Aorta (tissue), 5 donors: ENCODE data around the gene HMCN1. TPM values are rescaled to one million over a fixed set of nuclear protein-coding genes. Genes with fewer than 3 reads are reported as not detected.
A peak's percentile ranks its signal among the peaks of the same experiment; 100 is the strongest.
"Not testable (repeated sequence)": the region's sequence is repeated elsewhere in the genome, so short reads cannot be mapped to it uniquely, and the experiment has no call there.

Source experiments
- ATAC-seq: fragments of 200-7000 bp; cut with Tn5 transposase; one replicate; pipeline ENCODE4 v1.9.1; 2022; ENCODE audit warnings: moderate library complexity; ENCODE audit not compliant: low FRiP score
- DNase-seq, 2 donors: peaks; one replicate each; pipeline ENCODE4 v3.0.0-alpha.2; 2020
- H3K27ac ChIP-seq, 2 donors: one replicate each; pipeline ENCODE4 v1.5.1; 2013; ENCODE audit warnings: low read length in 2 of 2, mild to moderate bottlenecking in 2 of 2, moderate library complexity in 2 of 2, control low read depth in 1 of 2, inconsistent platforms in 1 of 2, low read depth in 1 of 2
- H3K27me3 ChIP-seq, 2 donors: one replicate each; pipeline ENCODE4 v1.6.1; 2013; ENCODE audit warnings: control low read depth in 1 of 2, low read length in 1 of 2, mild to moderate bottlenecking in 1 of 2, moderate library complexity in 1 of 2; ENCODE audit not compliant: insufficient read depth in 2 of 2, control insufficient read depth in 1 of 2
- H3K36me3 ChIP-seq, 2 donors: one replicate each; pipeline ENCODE4 v1.6.1; 2013; ENCODE audit warnings: control low read depth in 1 of 2, low read length in 1 of 2, mild to moderate bottlenecking in 1 of 2; ENCODE audit not compliant: insufficient read depth in 2 of 2, control insufficient read depth in 1 of 2
- H3K4me1 ChIP-seq, 2 donors: one replicate each; pipeline ENCODE4 v1.6.1; 2013; ENCODE audit warnings: low read length in 2 of 2, control low read depth in 1 of 2, mild to moderate bottlenecking in 1 of 2, moderate library complexity in 1 of 2; ENCODE audit not compliant: insufficient read depth in 2 of 2, control insufficient read depth in 1 of 2
- H3K4me3 ChIP-seq, 2 donors: one replicate each; pipeline ENCODE4 v1.5.1; 2013; ENCODE audit warnings: low read length in 2 of 2, control low read depth in 1 of 2, mild to moderate bottlenecking in 1 of 2
- H3K9me3 ChIP-seq: one replicate; pipeline ENCODE4 v1.6.1; 2013; ENCODE audit warnings: mild to moderate bottlenecking, low read length; ENCODE audit not compliant: control insufficient read depth
- WGBS, 2 donors: extraction: QIAGEN DNeasy Blood & Tissue Kit; methylation state at CpG; one replicate each; pipeline ENCODE4 v1.1.7; 2013; 5-methylcytosine and 5-hydroxymethylcytosine counted together
- intact Hi-C, 2 donors: fragments of 100-400 bp; cut with DNase I; formaldehyde crosslinking; loops; one replicate each; pipeline versions ENCODE4 v1.14.2 to v1.15.0; 2022
- polyA plus RNA-seq, 2 donors: library from polyadenylated mRNA; stranded (reverse); fragments of 200-250 nt; gene quantifications; one replicate each; pipeline ENCODE4 v1.2.3, GENCODE V29; 2013
- total RNA-seq, 2 donors: library from RNA; stranded (reverse); fragmentation: NEBNext Ultra II Directional; extraction: Animal tissue kit (Norgen Biotek cat#: 25700); gene quantifications; one replicate each; pipeline ENCODE4 v1.2.1, GENCODE V29; 2021
- donor health status: healthy with polysubstance abuse.
- donor health status: Bipolar disorder and iron deficiency.
- donor health status: DM: no; HTN: no; CAD: no.
- donor health status: DM: no; HTN: no; CAD: no.
- donor health status: DM: yes; HTN: yes; CAD: no.

The HMCN1 gene
- total and polyA plus RNA-seq, 4 donors: 11.3 to 93.6 (median 50.0) TPM

DNA sequence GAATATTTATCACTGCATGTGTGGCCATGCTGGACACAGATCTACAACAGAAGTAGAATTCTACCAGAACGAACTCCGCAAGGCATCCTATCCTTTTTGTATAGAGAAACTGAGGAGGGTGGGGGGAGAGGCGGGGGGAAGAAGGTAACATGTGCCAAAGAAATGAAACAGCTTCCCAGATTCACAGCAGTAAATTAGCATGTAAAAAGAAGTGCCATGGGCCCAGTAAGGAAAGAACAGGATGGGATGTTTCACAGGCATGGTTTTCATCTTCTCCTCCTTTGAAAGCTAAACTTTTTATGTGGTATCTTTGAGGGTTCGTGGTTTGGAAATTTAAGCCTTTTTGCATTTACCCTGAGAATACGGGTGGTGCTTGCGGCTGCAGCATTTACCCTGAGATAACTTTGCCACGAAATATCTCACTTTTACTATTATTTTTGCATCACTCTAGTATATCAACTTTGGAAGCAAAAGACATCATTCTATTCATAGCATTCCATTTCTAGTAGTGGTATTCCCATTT, 471.9 kb downstream of the HMCN1 start:
- Histone ChIP-seq H3K9me3 (no peaks in the 10 kb centered on the region), H3K27ac (no peak overlapping the region), H3K27me3 (no peaks in the 10 kb centered on the region), H3K4me1 (no peaks in the 10 kb centered on the region), H3K4me3 (no peak overlapping the region), H3K36me3 (no peaks in the 10 kb centered on the region)
- DNase-seq (no peak), ATAC-seq (no peak)
- intact Hi-C loops: loop anchor here in 1 of 2 donors (10.0 kb wide), 1 partner anchor 481 kb away; no protein-coding TSS in a partner anchor
- WGBS, 2 donors: 81 to 82% methylated on average over 7 of the region's 7 CpGs

DNA sequence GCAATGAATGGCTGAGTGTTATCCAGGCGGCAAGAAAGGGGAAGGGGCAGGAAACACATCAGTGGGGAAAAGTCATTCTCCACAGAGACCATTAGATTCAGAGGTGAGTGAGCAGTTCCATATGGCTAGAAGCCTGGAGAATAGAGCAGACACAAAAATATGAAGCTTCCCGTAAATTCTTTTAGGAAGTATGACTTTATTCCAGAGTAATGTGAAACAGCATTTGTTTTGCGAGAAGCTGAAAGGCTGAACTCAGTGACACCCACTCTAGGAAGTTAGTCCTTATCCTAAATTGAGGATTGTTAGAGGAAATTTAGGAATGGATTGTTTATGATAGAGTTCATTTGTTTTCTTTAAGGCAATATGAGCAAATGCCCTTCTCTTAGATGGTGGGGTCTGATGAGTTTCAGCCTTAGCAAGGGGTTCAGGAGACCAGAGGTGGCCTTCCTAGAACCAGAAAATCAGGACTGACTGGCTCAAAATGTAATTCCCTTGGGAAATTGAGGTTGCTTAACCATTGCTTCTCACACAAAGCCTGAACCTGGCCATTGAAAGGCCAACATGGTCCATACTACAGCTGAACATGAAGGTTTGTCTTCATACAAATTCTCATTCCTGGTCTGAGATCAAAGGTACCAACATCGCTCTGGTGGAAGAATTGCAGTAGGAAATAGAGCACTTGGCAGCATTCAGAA, 473.3 kb downstream of the HMCN1 start:
- Histone ChIP-seq H3K4me3 (no peak overlapping the region), H3K27me3 (no peaks in the 10 kb centered on the region), H3K36me3 (no peaks in the 10 kb centered on the region), H3K27ac (no peak overlapping the region), H3K9me3 (no peaks in the 10 kb centered on the region), H3K4me1 (no peaks in the 10 kb centered on the region)
- intact Hi-C loops: loop anchor here in 1 of 2 donors (10.0 kb wide), 1 partner anchor 483 kb away; no protein-coding TSS in a partner anchor
- 60 to 65% methylated on average over 4 of the region's 4 CpGs for WGBS, 2 donors
- ATAC-seq: no peak
- no peak for DNase-seq

GRCh38 chr1:186208405-186209129, 474.4 kb downstream of the HMCN1 start:
- intact Hi-C loops: loop anchor here in 1 of 2 donors (10.0 kb wide), 1 partner anchor 484 kb away; no protein-coding TSS in a partner anchor
- H3K27ac ChIP-seq: no peak overlapping the region
- DNase-seq (no peak), ATAC-seq (no peak)
- no peak overlapping the region for H3K4me3 ChIP-seq
- no peaks in the 10 kb centered on the region for H3K36me3 ChIP-seq
- 53 to 55% methylated on average over 4 of the region's 4 CpGs for WGBS, 2 donors
- H3K9me3 ChIP-seq: no peaks in the 10 kb centered on the region
- H3K27me3 ChIP-seq: no peaks in the 10 kb centered on the region
- H3K4me1 ChIP-seq: peaks cover 0 to 2% of the 10 kb centered on the region in 2 donors

- Histone ChIP-seq H3K36me3 (no peaks in the 10 kb centered on the region), H3K9me3 (no peaks in the 10 kb centered on the region), H3K4me3 (no peak overlapping the region), H3K4me1 (peaks cover 0 to 2% of the 10 kb centered on the region in 2 donors), H3K27ac (no peak overlapping the region), H3K27me3 (no peaks in the 10 kb centered on the region)
- intact Hi-C loops: loop anchor here in 1 of 2 donors (5.0 kb wide), 1 partner anchor 53 kb away; no protein-coding TSS in a partner anchor
- ATAC-seq: no peak
- no peak for DNase-seq
- 91 to 97% methylated on average over 10 of the region's 10 CpGs for WGBS, 2 donors
Measured at GRCh38 chr1:186210258-186210657, 476.1 kb downstream of the HMCN1 start.

DNA sequence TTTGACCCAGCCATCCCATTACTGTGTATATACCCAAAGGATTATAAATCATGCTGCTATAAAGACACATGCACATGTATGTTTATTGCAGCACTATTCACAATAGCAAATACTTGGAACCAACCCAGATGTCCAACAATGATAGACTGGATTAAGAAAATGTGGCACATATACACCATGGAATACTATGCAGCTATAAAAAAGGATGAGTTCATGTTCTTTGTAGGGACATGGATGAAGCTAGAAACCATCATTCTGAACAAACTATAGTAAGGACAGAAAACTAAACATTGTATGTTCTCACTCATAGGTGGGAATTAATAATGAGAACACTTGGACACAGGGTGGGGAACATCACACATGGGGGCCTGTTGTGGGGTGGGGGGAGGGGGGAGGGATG, 477.4 kb downstream of the HMCN1 start:
- intact Hi-C loops: loop anchor here in 1 of 2 donors (5.0 kb wide), 1 partner anchor 54 kb away; no protein-coding TSS in a partner anchor
- H3K4me1 ChIP-seq, H3K27me3 ChIP-seq, DNase-seq, H3K27ac ChIP-seq, H3K9me3 ChIP-seq, H3K4me3 ChIP-seq, H3K36me3 ChIP-seq, ATAC-seq: not testable (repeated sequence)

DNA sequence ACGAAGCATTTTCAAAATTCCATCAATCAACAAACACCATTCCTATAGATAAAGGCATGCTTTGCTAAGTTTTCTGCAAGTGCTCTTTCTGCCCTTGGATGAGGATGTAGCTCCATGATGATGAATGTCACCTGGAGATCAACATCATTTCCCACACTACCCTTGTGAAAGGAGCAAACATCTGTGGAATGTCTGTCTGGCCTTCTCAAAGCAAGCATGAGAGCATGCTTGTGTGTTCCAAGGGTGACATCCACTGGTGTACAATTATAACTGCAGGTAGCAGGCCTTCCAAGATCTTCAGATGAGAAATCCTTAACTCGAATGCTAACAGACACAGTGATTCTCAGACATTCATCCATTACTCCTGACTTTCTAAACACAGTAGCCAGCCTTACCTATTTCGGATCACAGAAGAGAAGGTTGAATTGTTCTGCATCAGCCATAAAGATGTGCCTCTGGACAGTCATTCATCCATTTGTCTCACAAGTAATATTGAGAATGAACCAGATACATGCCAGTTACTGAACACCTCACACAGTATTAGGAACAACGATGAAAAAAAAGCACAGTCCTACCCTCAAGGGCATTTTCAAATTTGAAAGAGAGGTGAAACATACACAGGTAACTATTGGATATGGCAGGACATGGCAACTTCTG, 478.5 kb downstream of the HMCN1 start:
- ATAC-seq (peak; percentile 93), DNase-seq (no peak)
- 21 to 22% methylated on average over 4 of the region's 4 CpGs for WGBS, 2 donors
- intact Hi-C loops: loop anchor here (2.0 to 5.0 kb wide), 3 partner anchors 55 to 492 kb away; no protein-coding TSS in a partner anchor
- Histone ChIP-seq H3K27ac (no peak overlapping the region), H3K4me3 (no peak overlapping the region), H3K9me3 (no peaks in the 10 kb centered on the region), H3K4me1 (peaks cover 0 to 2% of the 10 kb centered on the region in 2 donors), H3K36me3 (no peaks in the 10 kb centered on the region), H3K27me3 (no peaks in the 10 kb centered on the region)

- ATAC-seq: no peak
- H3K27me3 ChIP-seq: no peaks in the 10 kb centered on the region
- no peaks in the 10 kb centered on the region for H3K36me3 ChIP-seq
- H3K9me3 ChIP-seq: no peaks in the 10 kb centered on the region
- H3K27ac ChIP-seq: no peak overlapping the region
- intact Hi-C loops: loop anchor here (2.0 to 5.0 kb wide), 3 partner anchors 56 to 492 kb away; no protein-coding TSS in a partner anchor
- H3K4me1 ChIP-seq: peaks cover 0 to 2% of the 10 kb centered on the region in 2 donors
- 40 to 42% methylated on average over 2 of the region's 2 CpGs for WGBS, 2 donors
- no peak overlapping the region for H3K4me3 ChIP-seq
- DNase-seq: no peak
Measured at GRCh38 chr1:186213225-186213607, 479.0 kb downstream of the HMCN1 start.

DNA sequence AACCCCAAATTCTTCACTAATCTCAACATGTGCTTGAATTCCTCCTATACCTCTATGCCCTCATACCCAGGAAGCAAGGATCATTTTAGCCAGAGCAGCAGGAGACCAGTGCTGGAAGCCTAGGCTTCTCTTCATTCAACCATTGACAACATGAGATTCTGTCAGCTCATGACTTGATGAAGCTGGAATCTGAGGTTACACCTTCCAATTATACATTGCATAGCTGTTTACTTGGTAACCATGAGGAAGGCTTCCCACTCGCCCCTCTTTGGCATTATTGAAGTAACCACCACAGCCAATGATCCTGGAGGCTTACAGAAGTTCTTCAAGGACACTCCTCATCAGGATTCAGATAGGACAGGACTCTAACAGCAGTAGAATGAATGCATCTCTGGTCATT, 480.6 kb downstream of the HMCN1 start:
- Histone ChIP-seq H3K36me3 (no peaks in the 10 kb centered on the region), H3K27me3 (no peaks in the 10 kb centered on the region), H3K4me1 (peaks cover 0 to 2% of the 10 kb centered on the region in 2 donors), H3K27ac (no peak overlapping the region), H3K4me3 (no peak overlapping the region), H3K9me3 (no peaks in the 10 kb centered on the region)
- intact Hi-C loops: loop anchor here in 1 of 2 donors (5.0 kb wide), 1 partner anchor 57 kb away; no protein-coding TSS in a partner anchor
- 70 to 91% methylated on average over 1 of the region's 1 CpG for WGBS, 2 donors
- ATAC-seq (no peak), DNase-seq (no peak)
